ENCODE measurements around the gene MRPL23. TPM values are rescaled to one million over a fixed set of nuclear protein-coding genes. Genes with fewer than 3 reads are reported as not detected.

The MRPL23 gene
- total RNA-seq, 1 experiment from 2014 or later, result 83.8 TPM

DNA sequence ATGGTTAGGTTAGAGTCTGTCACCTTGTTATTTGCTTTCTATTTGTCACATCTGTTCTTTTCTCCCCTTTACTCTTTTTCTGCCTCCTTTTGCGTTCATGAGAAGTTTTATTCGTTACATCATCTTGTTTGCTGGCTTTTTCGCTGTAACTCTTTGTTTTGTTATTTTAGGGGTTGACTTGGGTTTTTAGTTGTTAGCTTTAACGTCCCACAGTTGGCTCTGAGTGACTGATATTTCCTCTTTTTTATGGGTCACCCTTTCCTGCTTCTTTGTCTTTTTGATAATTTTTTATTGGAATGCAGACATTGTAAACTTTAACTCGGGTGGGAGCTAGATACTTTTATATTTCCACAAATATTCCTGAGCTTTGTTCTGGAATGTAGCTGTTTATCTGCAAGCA lies 41.0 kb upstream of the MRPL23 start:
- ChIA-PET CTCF (no interaction called here), POLR2A (ENCODE audit: low non-redundant PET) (no interaction called here)
- TF ChIP-seq, protein P1, sequence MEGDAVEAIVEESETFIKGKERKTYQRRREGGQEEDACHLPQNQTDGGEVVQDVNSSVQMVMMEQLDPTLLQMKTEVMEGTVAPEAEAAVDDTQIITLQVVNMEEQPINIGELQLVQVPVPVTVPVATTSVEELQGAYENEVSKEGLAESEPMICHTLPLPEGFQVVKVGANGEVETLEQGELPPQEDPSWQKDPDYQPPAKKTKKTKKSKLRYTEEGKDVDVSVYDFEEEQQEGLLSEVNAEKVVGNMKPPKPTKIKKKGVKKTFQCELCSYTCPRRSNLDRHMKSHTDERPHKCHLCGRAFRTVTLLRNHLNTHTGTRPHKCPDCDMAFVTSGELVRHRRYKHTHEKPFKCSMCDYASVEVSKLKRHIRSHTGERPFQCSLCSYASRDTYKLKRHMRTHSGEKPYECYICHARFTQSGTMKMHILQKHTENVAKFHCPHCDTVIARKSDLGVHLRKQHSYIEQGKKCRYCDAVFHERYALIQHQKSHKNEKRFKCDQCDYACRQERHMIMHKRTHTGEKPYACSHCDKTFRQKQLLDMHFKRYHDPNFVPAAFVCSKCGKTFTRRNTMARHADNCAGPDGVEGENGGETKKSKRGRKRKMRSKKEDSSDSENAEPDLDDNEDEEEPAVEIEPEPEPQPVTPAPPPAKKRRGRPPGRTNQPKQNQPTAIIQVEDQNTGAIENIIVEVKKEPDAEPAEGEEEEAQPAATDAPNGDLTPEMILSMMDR (conservative IDR thresholded peaks at IDR 0.05; ENCODE audit: low read depth, low read length), result no peak
- TF ChIP-seq EZH2 (IDR thresholded peaks at IDR 0.05; ENCODE audit: borderline replicate concordance, low read depth, low read length, poor library complexity, severe bottlenecking), result no peak
- Histone ChIP-seq H3K4me1 (ENCODE audit: insufficient read depth, low read length, poor library complexity, severe bottlenecking) (no peaks in the 10 kb centered on the region), H3K4me3 (ENCODE audit: low read depth, low read length, poor library complexity, severe bottlenecking) (no peak overlapping the region), H3K9me3 (ENCODE audit: low read depth, low read length, poor library complexity, severe bottlenecking) (no peaks in the 10 kb centered on the region), H3K27ac (ENCODE audit: low read depth, low read length, poor library complexity, severe bottlenecking) (no peak overlapping the region), H3K27me3 (replicated peaks; ENCODE audit: insufficient read depth, low read depth, low read length, poor library complexity) (no peaks in the 10 kb centered on the region), H3K36me3 (ENCODE audit: insufficient read depth, low read length, poor library complexity, severe bottlenecking) (no peaks in the 10 kb centered on the region)
- intact Hi-C loops (cut with micrococcal nuclease; ENCODE audit: unreplicated experiment), result no loop called here
- no peak for DNase-seq (ENCODE audit: low spot score)
- no TSS peak for BruUV-seq (replicated peaks)

DNA sequence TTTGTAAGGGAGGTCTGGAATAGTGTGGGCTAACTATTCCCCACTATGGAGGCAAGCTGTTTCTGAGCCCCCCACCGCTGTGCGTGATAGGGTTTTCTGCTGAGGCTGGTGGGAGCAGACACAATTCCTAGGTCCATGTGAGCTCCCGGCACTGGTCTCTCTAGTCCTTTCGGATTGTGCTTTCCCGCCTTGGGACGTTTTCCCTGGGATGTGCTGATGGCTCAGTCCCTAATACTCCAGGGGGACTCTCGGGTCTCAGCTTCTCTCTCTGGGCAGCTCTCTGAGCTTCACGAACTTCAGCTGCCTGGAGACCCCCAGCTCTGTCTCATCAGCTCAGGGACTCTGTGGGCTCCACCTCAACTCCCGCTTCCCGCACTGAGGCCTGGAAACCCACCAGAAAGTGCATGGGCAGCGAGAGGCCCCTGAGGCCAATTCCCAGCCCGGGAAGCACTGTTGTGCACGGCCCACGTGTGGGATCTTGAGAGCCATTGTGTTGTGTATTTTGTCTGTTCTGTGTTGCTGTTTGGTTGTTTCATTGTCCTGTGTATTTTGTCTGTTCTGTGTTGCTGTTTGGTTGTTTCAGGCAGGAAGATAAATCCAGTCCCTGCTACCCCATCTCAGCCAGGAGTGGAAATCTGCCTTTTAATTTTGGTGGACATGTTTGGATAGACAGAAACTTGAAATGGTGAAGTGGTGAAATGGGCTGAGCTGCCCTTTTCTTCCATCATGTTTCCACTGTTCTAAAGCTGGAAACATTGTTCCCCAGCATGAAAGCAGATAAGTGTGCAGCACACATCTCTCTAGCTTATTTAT lies 40.3 kb upstream of the MRPL23 start:
- intact Hi-C loops (cut with micrococcal nuclease; ENCODE audit: unreplicated experiment), result no loop called here
- DNase-seq (ENCODE audit: low spot score), result no peak
- H3K4me1 ChIP-seq (ENCODE audit: insufficient read depth, low read length, poor library complexity, severe bottlenecking), result no peaks in the 10 kb centered on the region
- ChIA-PET POLR2A (ENCODE audit: low non-redundant PET) (no interaction called here), CTCF (no interaction called here)
- H3K9me3 ChIP-seq (ENCODE audit: low read depth, low read length, poor library complexity, severe bottlenecking), result no peaks in the 10 kb centered on the region
- H3K4me3 ChIP-seq (ENCODE audit: low read depth, low read length, poor library complexity, severe bottlenecking), result no peak overlapping the region
- no peaks in the 10 kb centered on the region for H3K36me3 ChIP-seq (ENCODE audit: insufficient read depth, low read length, poor library complexity, severe bottlenecking)
- H3K27me3 ChIP-seq (replicated peaks; ENCODE audit: insufficient read depth, low read depth, low read length, poor library complexity), result no peaks in the 10 kb centered on the region
- no peak for TF ChIP-seq EZH2 (IDR thresholded peaks at IDR 0.05; ENCODE audit: borderline replicate concordance, low read depth, low read length, poor library complexity, severe bottlenecking)
- TF ChIP-seq, protein P1 (conservative IDR thresholded peaks at IDR 0.05; ENCODE audit: low read depth, low read length), result no peak
- no peak overlapping the region for H3K27ac ChIP-seq (ENCODE audit: low read depth, low read length, poor library complexity, severe bottlenecking)
- no TSS peak for BruUV-seq (replicated peaks)

DNA sequence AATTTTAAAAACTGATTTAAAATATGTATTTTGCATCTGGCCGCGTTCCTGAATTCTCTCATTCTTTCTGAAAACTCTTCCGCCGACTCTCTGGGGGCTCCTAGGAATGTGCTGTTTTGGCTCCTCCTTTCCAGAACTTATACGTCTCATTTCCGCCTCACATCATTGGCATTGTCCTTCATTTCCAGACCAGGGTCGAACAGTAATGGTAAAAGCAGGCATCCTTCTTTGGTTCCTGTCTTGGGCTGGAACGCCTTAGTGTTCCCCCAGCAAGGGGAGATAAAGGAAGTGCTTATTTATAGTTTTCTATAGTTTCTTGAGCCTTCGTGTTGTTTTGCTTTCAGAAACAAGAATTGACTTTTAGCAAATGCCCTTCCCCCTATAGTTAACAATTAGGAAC lies 38.5 kb upstream of the MRPL23 start:
- ChIA-PET POLR2A (ENCODE audit: low non-redundant PET) (interaction anchor here (0.6 kb wide), 1 partner anchor 14 kb away, joined by 5 read pairs; no protein-coding TSS in a partner anchor), CTCF (no interaction called here)
- no TSS peak for BruUV-seq (replicated peaks)
- no peaks in the 10 kb centered on the region for H3K9me3 ChIP-seq (ENCODE audit: low read depth, low read length, poor library complexity, severe bottlenecking)
- H3K27me3 ChIP-seq (replicated peaks; ENCODE audit: insufficient read depth, low read depth, low read length, poor library complexity), result no peaks in the 10 kb centered on the region
- peak overlapping the region; percentile 23 for H3K27ac ChIP-seq (ENCODE audit: low read depth, low read length, poor library complexity, severe bottlenecking)
- H3K4me3 ChIP-seq (ENCODE audit: low read depth, low read length, poor library complexity, severe bottlenecking), result no peak overlapping the region
- H3K4me1 ChIP-seq (ENCODE audit: insufficient read depth, low read length, poor library complexity, severe bottlenecking), result no peaks in the 10 kb centered on the region
- H3K36me3 ChIP-seq (ENCODE audit: insufficient read depth, low read length, poor library complexity, severe bottlenecking), result no peaks in the 10 kb centered on the region
- TF ChIP-seq, protein P1 (conservative IDR thresholded peaks at IDR 0.05; ENCODE audit: low read depth, low read length), result no peak
- no peak for TF ChIP-seq EZH2 (IDR thresholded peaks at IDR 0.05; ENCODE audit: borderline replicate concordance, low read depth, low read length, poor library complexity, severe bottlenecking)
- no peak for DNase-seq (ENCODE audit: low spot score)
- intact Hi-C loops (cut with micrococcal nuclease; ENCODE audit: unreplicated experiment), result no loop called here
